ENCODE results near the gene RSF1.

The RSF1 gene

DNA sequence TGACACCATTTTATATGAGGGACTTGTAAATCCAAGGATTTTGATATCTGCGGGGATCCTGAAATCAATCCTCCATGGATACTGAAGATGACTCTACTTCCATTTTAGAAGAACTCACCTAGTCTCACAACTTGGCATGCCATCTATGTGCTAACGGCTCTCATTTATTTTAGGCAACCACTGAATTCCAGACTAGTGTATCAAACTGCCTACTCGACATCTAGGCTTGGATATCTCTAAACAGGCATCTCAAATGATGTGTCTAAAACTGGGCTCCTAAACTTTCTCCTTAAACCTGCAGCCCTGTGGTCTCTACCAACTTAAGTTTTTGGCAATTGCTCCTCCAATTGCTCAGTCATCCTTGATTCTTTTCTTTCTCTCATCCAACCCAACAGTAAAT lies 151.8 kb downstream of the RSF1 start:
- no peak overlapping the region for H3K4me3 ChIP-seq (ENCODE audit: low read depth, low read length)
- TF ChIP-seq, protein P1, sequence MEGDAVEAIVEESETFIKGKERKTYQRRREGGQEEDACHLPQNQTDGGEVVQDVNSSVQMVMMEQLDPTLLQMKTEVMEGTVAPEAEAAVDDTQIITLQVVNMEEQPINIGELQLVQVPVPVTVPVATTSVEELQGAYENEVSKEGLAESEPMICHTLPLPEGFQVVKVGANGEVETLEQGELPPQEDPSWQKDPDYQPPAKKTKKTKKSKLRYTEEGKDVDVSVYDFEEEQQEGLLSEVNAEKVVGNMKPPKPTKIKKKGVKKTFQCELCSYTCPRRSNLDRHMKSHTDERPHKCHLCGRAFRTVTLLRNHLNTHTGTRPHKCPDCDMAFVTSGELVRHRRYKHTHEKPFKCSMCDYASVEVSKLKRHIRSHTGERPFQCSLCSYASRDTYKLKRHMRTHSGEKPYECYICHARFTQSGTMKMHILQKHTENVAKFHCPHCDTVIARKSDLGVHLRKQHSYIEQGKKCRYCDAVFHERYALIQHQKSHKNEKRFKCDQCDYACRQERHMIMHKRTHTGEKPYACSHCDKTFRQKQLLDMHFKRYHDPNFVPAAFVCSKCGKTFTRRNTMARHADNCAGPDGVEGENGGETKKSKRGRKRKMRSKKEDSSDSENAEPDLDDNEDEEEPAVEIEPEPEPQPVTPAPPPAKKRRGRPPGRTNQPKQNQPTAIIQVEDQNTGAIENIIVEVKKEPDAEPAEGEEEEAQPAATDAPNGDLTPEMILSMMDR (IDR thresholded peaks at IDR 0.05; ENCODE audit: borderline replicate concordance, insufficient read depth, low read depth, low read length) = no peak

DNA sequence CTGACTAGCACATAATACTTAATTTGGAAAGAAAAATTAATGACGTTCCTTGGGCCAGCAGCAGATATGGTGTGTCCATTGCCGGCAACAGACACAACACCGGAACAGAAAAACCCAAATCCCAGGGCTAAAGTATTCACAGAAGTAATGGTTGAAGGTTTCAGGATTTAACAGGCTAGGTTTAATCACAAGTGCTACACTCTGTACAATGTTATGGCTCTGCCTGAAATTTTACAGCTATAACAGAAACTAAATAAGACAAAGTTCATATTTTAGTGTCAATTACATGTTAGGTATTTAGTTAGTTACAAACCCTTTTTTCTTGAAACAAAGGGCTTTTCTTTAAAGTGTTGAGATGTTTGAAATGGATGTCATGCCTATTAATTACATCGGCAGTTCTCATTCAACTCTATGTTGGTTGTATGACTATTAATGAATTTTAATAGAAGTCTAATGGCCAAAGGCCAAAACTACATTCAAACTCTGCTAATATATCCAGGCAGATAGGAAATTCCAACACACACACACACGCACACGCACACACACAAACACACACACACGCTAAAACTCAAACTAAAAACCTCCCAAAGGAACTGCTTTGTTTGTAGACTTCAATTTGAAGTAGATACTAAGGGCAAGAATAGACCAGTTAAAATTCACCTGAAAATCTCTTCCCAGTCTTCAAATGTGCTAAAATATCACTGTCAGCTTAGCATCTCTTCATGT lies 155.1 kb downstream of the RSF1 start:
- TF ChIP-seq, protein P1 (IDR thresholded peaks at IDR 0.05; ENCODE audit: borderline replicate concordance, insufficient read depth, low read depth, low read length) = no peak
- H3K4me3 ChIP-seq (ENCODE audit: low read depth, low read length) = no peak overlapping the region

DNA sequence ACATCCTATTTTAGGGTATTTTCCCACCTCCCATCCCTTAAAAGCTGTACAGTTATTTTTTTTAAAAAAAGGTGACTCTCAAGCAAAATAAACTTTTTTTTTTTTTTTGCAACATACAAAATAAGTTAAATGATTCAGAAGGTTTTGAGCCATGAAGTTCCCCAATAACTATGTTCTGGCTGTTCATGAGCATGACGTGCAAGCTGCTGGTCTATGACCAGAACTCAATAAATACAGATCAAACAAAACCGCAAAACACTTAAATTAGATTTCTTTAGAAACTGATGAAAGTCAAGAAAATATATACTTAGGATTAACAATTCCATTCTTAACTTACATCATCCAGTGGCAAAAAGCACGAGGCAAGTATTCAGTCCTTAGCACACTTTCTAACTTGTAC lies 158.9 kb downstream of the RSF1 start:
- H3K4me3 ChIP-seq (ENCODE audit: low read depth, low read length) = no peak overlapping the region
- TF ChIP-seq, protein P1 (IDR thresholded peaks at IDR 0.05; ENCODE audit: borderline replicate concordance, insufficient read depth, low read depth, low read length) = no peak

DNA sequence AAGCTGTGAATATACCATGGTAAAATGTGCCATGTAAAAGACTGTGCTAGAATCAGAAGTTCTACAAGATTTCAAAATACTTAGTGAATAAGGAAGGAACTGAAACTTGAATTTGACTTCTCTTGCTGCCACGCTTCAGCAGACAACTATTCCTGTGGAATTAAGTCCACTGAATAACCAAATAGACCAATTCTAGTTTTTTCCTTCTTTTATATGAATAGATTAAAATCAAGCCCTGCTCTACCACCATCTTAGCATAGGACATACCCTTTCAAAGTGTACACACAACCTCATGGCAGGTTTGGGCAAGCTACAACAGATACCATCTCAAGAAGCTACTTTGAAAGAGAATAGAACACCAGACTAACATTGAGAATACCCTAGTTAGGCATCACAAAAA lies 159.6 kb downstream of the RSF1 start:
- H3K4me3 ChIP-seq (ENCODE audit: low read depth, low read length) = no peak overlapping the region
- TF ChIP-seq, protein P1 (IDR thresholded peaks at IDR 0.05; ENCODE audit: borderline replicate concordance, insufficient read depth, low read depth, low read length) = no peak

DNA sequence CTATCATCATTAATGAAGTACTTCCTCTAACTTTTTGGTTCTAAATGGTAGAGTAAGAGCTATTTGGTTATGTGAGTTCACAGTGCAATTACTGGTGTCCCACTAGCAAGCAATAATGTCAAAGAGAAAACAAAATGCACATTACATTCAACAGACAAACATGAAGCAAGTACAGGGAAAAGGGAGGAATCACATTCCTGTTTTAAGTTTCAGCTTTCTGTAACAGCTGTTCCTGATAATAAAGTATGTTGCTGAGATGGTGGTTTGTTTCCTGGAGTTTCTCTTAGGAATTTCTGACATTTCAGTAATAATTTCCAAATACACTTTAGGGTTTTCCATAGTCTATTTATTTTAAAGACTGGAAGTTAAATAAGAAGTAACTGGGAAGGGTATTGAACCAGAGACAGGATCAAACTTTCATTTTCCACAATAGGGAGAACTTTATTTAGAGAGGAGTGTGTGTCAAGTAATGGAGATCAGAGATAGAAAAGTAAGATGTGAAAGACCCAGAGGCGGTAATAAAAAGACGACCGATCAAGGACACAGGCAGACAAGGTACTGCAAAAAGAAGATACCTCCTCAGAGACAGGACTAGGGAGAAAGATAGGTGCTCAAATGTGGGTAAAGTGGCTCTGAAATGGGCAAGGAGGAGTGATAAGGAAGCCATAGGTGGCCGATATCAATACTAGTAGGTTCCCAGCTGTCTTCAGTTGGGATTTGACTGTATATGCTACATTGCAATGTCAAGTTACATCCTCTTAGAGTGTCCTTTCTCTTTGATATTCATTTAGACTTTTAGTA lies 162.1 kb downstream of the RSF1 start:
- TF ChIP-seq, protein P1 (IDR thresholded peaks at IDR 0.05; ENCODE audit: borderline replicate concordance, insufficient read depth, low read depth, low read length) = no peak
- no peak overlapping the region for H3K4me3 ChIP-seq (ENCODE audit: low read depth, low read length)

DNA sequence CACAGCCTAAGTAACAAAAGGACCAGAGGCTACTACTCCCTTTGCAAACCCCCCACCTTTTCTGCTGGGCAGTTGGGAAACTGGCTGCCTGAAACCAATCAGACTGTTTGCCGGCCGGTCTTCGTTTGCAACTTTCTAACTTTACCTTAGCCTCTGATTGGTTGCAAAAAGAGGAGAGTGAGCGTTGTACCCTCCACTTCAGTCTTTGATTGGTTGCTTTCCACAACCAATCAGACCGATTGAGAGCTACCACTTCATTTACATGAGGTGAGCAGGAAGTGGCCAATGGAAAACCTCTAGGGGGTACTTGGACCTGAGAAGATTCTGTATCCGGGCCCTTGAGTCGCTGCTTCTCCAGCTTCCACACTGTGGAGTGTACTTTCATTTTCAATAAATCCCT lies 164.2 kb downstream of the RSF1 start:
- TF ChIP-seq, protein P1 (IDR thresholded peaks at IDR 0.05; ENCODE audit: borderline replicate concordance, insufficient read depth, low read depth, low read length) = no peak
- no peak overlapping the region for H3K4me3 ChIP-seq (ENCODE audit: low read depth, low read length)
